Naive thymus-derived CD8-positive, alpha-beta T cell (primary cell): ENCODE measurements around the gene ATP6V1G2. TPM values are rescaled to one million over a fixed set of nuclear protein-coding genes. Genes with fewer than 3 reads are reported as not detected.

Experiments used
- polyA plus RNA-seq, 3 donors: library from polyadenylated mRNA; unstranded; fragments of 300-500 nt; fragmentation: Illumina TruSeq; gene quantifications; one replicate each; pipeline ENCODE4 v1.2.3, GENCODE V29; 2021
- total RNA-seq, 8 experiments: library from RNA in 2 of 8; stranded (reverse) in 2 of 8; gene quantifications; one replicate each; pipeline ENCODE4 v1.2.3 and lab custom pipeline; 2021 to 2026

ATP6V1G2 gene
- total and polyA plus RNA-seq, 5 experiments from 2014 or later = 0.55 to 7.9 (median 4.2) TPM; not detected in 1

Other genes with a start within 250 kb of the ATP6V1G2 start
Only the 30 nearest of the 31 such genes appear.
- 1,000 to 10,000 TPM; 5,337 to 5,382 TPM for gene HLA-B, start 189.4 kb downstream of the ATP6V1G2 start, total RNA-seq
- gene HLA-B, start 189.4 kb downstream of the ATP6V1G2 start, polyA plus RNA-seq = 1,000 to 10,000 TPM; 5,978 to 8,548 (median 7,722) TPM
- gene MICA, start 143.0 kb downstream of the ATP6V1G2 start, total RNA-seq = 10 to 100 TPM; 21.0 to 21.9 TPM
- 1 to 10 TPM; 3.7 to 5.8 (median 5.5) TPM for gene MICA, start 143.0 kb downstream of the ATP6V1G2 start, polyA plus RNA-seq
- 10 to 100 TPM; 12.3 to 13.8 TPM for gene MICB, start 48.5 kb downstream of the ATP6V1G2 start, total RNA-seq
- gene MICB, start 48.5 kb downstream of the ATP6V1G2 start, polyA plus RNA-seq = 1 to 10 TPM; 3.3 to 4.7 (median 3.8) TPM
- gene MCCD1, start 17.6 kb downstream of the ATP6V1G2 start, total RNA-seq = not detected
- gene MCCD1, start 17.6 kb downstream of the ATP6V1G2 start, polyA plus RNA-seq = not detected
- 100 to 1,000 TPM; 679 to 768 TPM for gene DDX39B, start 4.6 kb downstream of the ATP6V1G2 start, total RNA-seq
- gene DDX39B, start 4.6 kb downstream of the ATP6V1G2 start, polyA plus RNA-seq = 100 to 1,000 TPM in 1 of 3 donors, 10 to 100 TPM in 2; 53.6 to 104 (median 96.0) TPM
- gene NFKBIL1, start 1.0 kb upstream of the ATP6V1G2 start, total RNA-seq = 10 to 100 TPM; 14.1 to 15.2 TPM
- 10 to 100 TPM in 1 of 3 donors, 1 to 10 TPM in 2; 8.4 to 10.0 (median 8.5) TPM for gene NFKBIL1, start 1.0 kb upstream of the ATP6V1G2 start, polyA plus RNA-seq
- gene LTA, start 25.7 kb upstream of the ATP6V1G2 start, total RNA-seq = 10 to 100 TPM; 14.3 to 16.2 TPM
- 10 to 100 TPM; 11.0 to 40.1 (median 29.9) TPM for gene LTA, start 25.7 kb upstream of the ATP6V1G2 start, polyA plus RNA-seq
- gene TNF, start 29.0 kb upstream of the ATP6V1G2 start, total RNA-seq = 1 to 10 TPM; 2.1 to 2.3 TPM
- under 1 TPM; 0.11 to 0.53 (median 0.37) TPM for gene TNF, start 29.0 kb upstream of the ATP6V1G2 start, polyA plus RNA-seq
- 100 to 1,000 TPM; 450 to 469 TPM for gene LTB, start 35.8 kb upstream of the ATP6V1G2 start, total RNA-seq
- gene LTB, start 35.8 kb upstream of the ATP6V1G2 start, polyA plus RNA-seq = 1,000 to 10,000 TPM in 2 of 3 donors, 100 to 1,000 TPM in 1; 707 to 1,760 (median 1,173) TPM
- gene LST1, start 39.7 kb upstream of the ATP6V1G2 start, total RNA-seq = 10 to 100 TPM; 13.7 to 19.1 TPM
- gene LST1, start 39.7 kb upstream of the ATP6V1G2 start, polyA plus RNA-seq = 10 to 100 TPM; 13.4 to 18.0 (median 15.0) TPM
- gene NCR3, start 46.4 kb upstream of the ATP6V1G2 start, total RNA-seq = 1 to 10 TPM; 8.5 to 8.8 TPM
- 10 to 100 TPM; 54.3 to 86.3 (median 76.0) TPM for gene NCR3, start 46.4 kb upstream of the ATP6V1G2 start, polyA plus RNA-seq
- gene AIF1, start 68.6 kb upstream of the ATP6V1G2 start, total RNA-seq = 10 to 100 TPM; 23.0 to 27.3 TPM
- 100 to 1,000 TPM; 145 to 242 (median 239) TPM for gene AIF1, start 68.6 kb upstream of the ATP6V1G2 start, polyA plus RNA-seq
- gene PRRC2A, start 74.1 kb upstream of the ATP6V1G2 start, total RNA-seq = 100 to 1,000 TPM; 227 to 230 TPM
- gene PRRC2A, start 74.1 kb upstream of the ATP6V1G2 start, polyA plus RNA-seq = 1 to 10 TPM; 4.5 to 7.1 (median 5.0) TPM
- 100 to 1,000 TPM; 244 to 258 TPM for gene BAG6, start 106.1 kb upstream of the ATP6V1G2 start, total RNA-seq
- 10 to 100 TPM; 17.7 to 21.5 (median 21.1) TPM for gene BAG6, start 106.1 kb upstream of the ATP6V1G2 start, polyA plus RNA-seq
- 1 to 10 TPM; 2.2 to 3.1 TPM for gene APOM, start 109.3 kb upstream of the ATP6V1G2 start, total RNA-seq
- 1 to 10 TPM; 5.0 to 8.0 (median 5.5) TPM for gene APOM, start 109.3 kb upstream of the ATP6V1G2 start, polyA plus RNA-seq
- 10 to 100 TPM; 24.9 to 26.3 TPM for gene C6orf47, start 114.2 kb upstream of the ATP6V1G2 start, total RNA-seq
- 10 to 100 TPM; 17.0 to 36.7 (median 21.3) TPM for gene C6orf47, start 114.2 kb upstream of the ATP6V1G2 start, polyA plus RNA-seq
- gene GPANK1, start 118.4 kb upstream of the ATP6V1G2 start, total RNA-seq = 10 to 100 TPM; 26.6 to 27.9 TPM
- gene GPANK1, start 118.4 kb upstream of the ATP6V1G2 start, polyA plus RNA-seq = 10 to 100 TPM; 20.8 to 22.9 (median 21.2) TPM
- 100 to 1,000 TPM; 131 to 133 TPM for gene CSNK2B, start 119.5 kb upstream of the ATP6V1G2 start, total RNA-seq
- 100 to 1,000 TPM; 214 to 230 (median 217) TPM for gene CSNK2B, start 119.5 kb upstream of the ATP6V1G2 start, polyA plus RNA-seq
- 10 to 100 TPM; 44.1 to 48.8 TPM for gene LY6G5B, start 123.4 kb upstream of the ATP6V1G2 start, total RNA-seq
- gene LY6G5B, start 123.4 kb upstream of the ATP6V1G2 start, polyA plus RNA-seq = under 1 TPM in 1 of 3 donors, not detected in 2; 0.25 TPM
- 1 to 10 TPM; 4.4 to 5.5 TPM for gene LY6G5C, start 134.5 kb upstream of the ATP6V1G2 start, total RNA-seq
- 1 to 10 TPM; 4.6 to 7.9 (median 7.6) TPM for gene LY6G5C, start 134.5 kb upstream of the ATP6V1G2 start, polyA plus RNA-seq
- gene ABHD16A, start 156.7 kb upstream of the ATP6V1G2 start, total RNA-seq = 10 to 100 TPM; 58.4 to 59.9 TPM
- 10 to 100 TPM; 26.9 to 35.5 (median 34.1) TPM for gene ABHD16A, start 156.7 kb upstream of the ATP6V1G2 start, polyA plus RNA-seq
- gene LY6G6F, start 160.3 kb upstream of the ATP6V1G2 start, total RNA-seq = not detected
- not detected for gene LY6G6F, start 160.3 kb upstream of the ATP6V1G2 start, polyA plus RNA-seq
- gene LY6G6D, start 168.7 kb upstream of the ATP6V1G2 start, total RNA-seq = not detected
- gene LY6G6D, start 168.7 kb upstream of the ATP6V1G2 start, polyA plus RNA-seq = not detected
- gene LY6G6C, start 175.1 kb upstream of the ATP6V1G2 start, total RNA-seq = not detected
- not detected for gene LY6G6C, start 175.1 kb upstream of the ATP6V1G2 start, polyA plus RNA-seq
- gene MPIG6B, start 176.8 kb upstream of the ATP6V1G2 start, total RNA-seq = 1 to 10 TPM; 1.4 to 1.9 TPM
- 1 to 10 TPM; 1.2 to 4.9 (median 1.3) TPM for gene MPIG6B, start 176.8 kb upstream of the ATP6V1G2 start, polyA plus RNA-seq
- 1 to 10 TPM; 3.1 to 5.1 TPM for gene DDAH2, start 182.7 kb upstream of the ATP6V1G2 start, total RNA-seq
- 10 to 100 TPM in 2 of 3 donors, 1 to 10 TPM in 1; 8.0 to 14.7 (median 10.3) TPM for gene DDAH2, start 182.7 kb upstream of the ATP6V1G2 start, polyA plus RNA-seq
- gene CLIC1, start 189.9 kb upstream of the ATP6V1G2 start, total RNA-seq = 10 to 100 TPM; 23.7 to 27.1 TPM
- gene CLIC1, start 189.9 kb upstream of the ATP6V1G2 start, polyA plus RNA-seq = 100 to 1,000 TPM in 2 of 3 donors, 10 to 100 TPM in 1; 95.1 to 345 (median 114) TPM
- 1 to 10 TPM; 7.2 to 8.3 TPM for gene MSH5, start 193.4 kb upstream of the ATP6V1G2 start, total RNA-seq
- 1 to 10 TPM in 2 of 3 donors, under 1 TPM in 1; 0.61 to 1.1 (median 1.1) TPM for gene MSH5, start 193.4 kb upstream of the ATP6V1G2 start, polyA plus RNA-seq
- 1 to 10 TPM; 1.6 to 2.1 TPM for gene SAPCD1, start 216.0 kb upstream of the ATP6V1G2 start, total RNA-seq
- gene SAPCD1, start 216.0 kb upstream of the ATP6V1G2 start, polyA plus RNA-seq = not detected
- under 1 TPM; 0.47 to 0.52 TPM for gene VWA7, start 230.7 kb upstream of the ATP6V1G2 start, total RNA-seq
- gene VWA7, start 230.7 kb upstream of the ATP6V1G2 start, polyA plus RNA-seq = under 1 TPM in 1 of 3 donors, not detected in 2; 0.34 TPM